OCI-LY7 (cell line): ENCODE measurements around the gene SRCAP. TPM values are rescaled to one million over a fixed set of nuclear protein-coding genes. Genes with fewer than 3 reads are reported as not detected.

Experiments
- BruUV-seq: library from RNA; stranded (reverse); fragments of 400-500 nt; replicated peaks from 2 replicates; lab custom pipeline; 2021; lab: Mats Ljungman, UMichigan
- CTCF ChIA-PET: fragments of 300-600 bp; sonication (Branson Sonifier 250); formaldehyde crosslinking; loops from one replicate; lab custom pipeline; 2022; ENCODE audit warnings: antibody characterized with exemption; ENCODE audit not compliant: unreplicated experiment; lab: Charles Lee
- POLR2A ChIA-PET: fragments of 300-600 bp; sonication (Branson Sonifier 250); formaldehyde crosslinking; loops from one replicate; lab custom pipeline; 2022; ENCODE audit warnings: antibody characterized with exemption; lab: Charles Lee
- DNase-seq: peaks from one replicate; pipeline ENCODE4 v3.0.0-alpha.2; 2015; ENCODE audit warnings: low spot score
- H2AFZ ChIP-seq: fragments of 200-600 bp; sonication (generic), shearing (Covaris generic); 2 replicates; pipeline ENCODE4 v1.6.1; 2014; ENCODE audit warnings: mild to moderate bottlenecking, antibody characterized with exemption, low read length, moderate library complexity
- H3K27ac ChIP-seq: fragments of 200-600 bp; sonication (generic); 2 replicates; pipeline ENCODE4 v1.5.1; 2014; ENCODE audit warnings: mixed run types, low read depth, mild to moderate bottlenecking, moderate library complexity, low read length, inconsistent platforms; ENCODE audit not compliant: poor library complexity, severe bottlenecking
- H3K36me3 ChIP-seq: fragments of 200-600 bp; sonication (generic); 2 replicates; pipeline ENCODE4 v1.6.1; 2014; ENCODE audit warnings: mild to moderate bottlenecking, antibody characterized with exemption, low read length, moderate library complexity, mixed read lengths; ENCODE audit not compliant: insufficient read depth
- H3K4me1 ChIP-seq: fragments of 200-600 bp; sonication (generic); 2 replicates; pipeline ENCODE4 v1.5.1; 2014; ENCODE audit warnings: mild to moderate bottlenecking, low read length; ENCODE audit not compliant: insufficient read depth, poor library complexity, severe bottlenecking
- H3K4me2 ChIP-seq: fragments of 200-600 bp; sonication (generic); 2 replicates; pipeline ENCODE4 v1.6.1; 2014; ENCODE audit warnings: mild to moderate bottlenecking, low read length
- H3K4me3 ChIP-seq: fragments of 200-600 bp; sonication (generic); 2 replicates; pipeline ENCODE4 v1.5.1; 2014; ENCODE audit warnings: mild to moderate bottlenecking, low read depth, low read length; ENCODE audit not compliant: poor library complexity, severe bottlenecking
- H3K79me2 ChIP-seq: fragments of 200-600 bp; sonication (generic); 2 replicates; pipeline ENCODE4 v1.6.1; 2016; ENCODE audit warnings: low read depth, mild to moderate bottlenecking, low read length, moderate library complexity, mixed read lengths; ENCODE audit not compliant: insufficient read depth
- H3K9me2 ChIP-seq: fragments of 200-600 bp; sonication (generic); 2 replicates; pipeline ENCODE4 v1.6.1; 2016; ENCODE audit warnings: mild to moderate bottlenecking, low read length, mixed read lengths; ENCODE audit not compliant: insufficient read depth
- H3K9me3 ChIP-seq: fragments of 200-600 bp; sonication (generic); 2 replicates; pipeline ENCODE4 v1.6.1; 2014; ENCODE audit warnings: mild to moderate bottlenecking, mixed run types, low read length, mixed read lengths
- H4K20me1 ChIP-seq: fragments of 200-600 bp; sonication (generic); 2 replicates; pipeline ENCODE4 v1.6.1; 2014; ENCODE audit warnings: mild to moderate bottlenecking, antibody characterized with exemption, low read length, moderate library complexity, mixed read lengths; ENCODE audit not compliant: insufficient read depth
- EZH2phosphoT487 ChIP-seq: fragments of 200-600 bp; sonication (generic); IDR thresholded peaks from 2 replicates; pipeline ENCODE4 v1.6.1; 2018; ENCODE audit warnings: low read depth, borderline replicate concordance, mild to moderate bottlenecking, mixed run types, antibody characterized with exemption, low read length, moderate library complexity, mixed read lengths
- intact Hi-C: fragments of 100-400 bp; cut with micrococcal nuclease; formaldehyde crosslinking; loops from one replicate; pipeline ENCODE4 v1.10.0; 2022; ENCODE audit not compliant: unreplicated experiment
- total RNA-seq, 2 experiments: library from RNA; depleted of rRNA in 1 of 2; stranded (reverse); fragments of >200 nt in 1 of 2; shearing (Covaris generic) in 1 of 2; gene quantifications; 2 replicates each; pipeline ENCODE4 v1.2.3, GENCODE V29; 2014 to 2022
- TF ChIP-seq, protein P1 (sequence below): fragments of 200-600 bp; sonication (generic); conservative IDR thresholded peaks from 2 replicates; pipeline ENCODE4 v1.5.1; 2014; ENCODE audit warnings: mild to moderate bottlenecking, antibody characterized with exemption, low read length, moderate library complexity, mixed read lengths

SRCAP gene
- total RNA-seq, 2 experiments from 2014 or later, result 41.8 to 93.7 TPM

DNA sequence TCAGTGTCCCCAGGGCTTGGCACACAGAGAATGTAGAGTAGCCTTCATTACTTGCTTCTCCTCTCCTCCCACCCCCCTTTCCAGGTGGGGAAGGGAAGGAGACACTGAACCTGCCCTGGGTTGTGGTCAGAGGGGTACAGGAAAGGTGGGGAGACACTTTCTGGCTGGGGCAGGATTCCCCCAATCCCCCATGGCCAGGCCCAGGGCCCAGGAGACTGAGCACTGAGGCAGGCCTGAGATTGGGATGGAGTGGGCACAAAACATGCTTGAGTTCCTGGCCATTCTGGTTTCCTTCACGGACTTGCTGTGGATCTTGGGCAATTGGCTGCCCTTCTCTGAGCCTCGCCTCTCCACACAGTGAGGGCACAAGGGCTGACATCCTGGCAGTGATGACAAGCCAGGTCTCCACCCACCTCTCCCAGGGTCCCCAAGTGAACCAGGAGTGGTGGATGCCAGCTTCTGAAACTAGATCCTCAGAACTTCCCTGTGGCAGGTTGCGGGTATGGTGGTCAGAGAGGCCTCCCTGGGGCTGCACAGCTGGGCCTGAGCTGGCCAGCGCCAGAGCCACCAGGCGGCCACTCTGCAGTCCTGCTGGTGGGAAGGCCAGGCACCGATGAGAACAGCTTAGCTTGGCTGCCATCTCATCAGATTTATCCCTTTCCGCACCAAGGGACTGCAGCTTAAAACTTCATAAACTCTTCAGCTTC is 78.8 kb downstream of the SRCAP start:
- H3K9me3 ChIP-seq, result no peaks in the 10 kb centered on the region
- no peaks in the 10 kb centered on the region for H3K79me2 ChIP-seq
- no peak overlapping the region for H3K27ac ChIP-seq
- H3K4me1 ChIP-seq, result no peaks in the 10 kb centered on the region
- no peaks in the 10 kb centered on the region; the same call in 1 of the 2 replicates for H4K20me1 ChIP-seq
- peaks cover 28% of the 10 kb centered on the region for H3K36me3 ChIP-seq
- no peak for DNase-seq
- CTCF ChIA-PET, result no interaction called here
- no peak overlapping the region for H3K4me2 ChIP-seq
- no TSS peak for BruUV-seq
- intact Hi-C loops, result no loop called here
- TF ChIP-seq, protein P1, sequence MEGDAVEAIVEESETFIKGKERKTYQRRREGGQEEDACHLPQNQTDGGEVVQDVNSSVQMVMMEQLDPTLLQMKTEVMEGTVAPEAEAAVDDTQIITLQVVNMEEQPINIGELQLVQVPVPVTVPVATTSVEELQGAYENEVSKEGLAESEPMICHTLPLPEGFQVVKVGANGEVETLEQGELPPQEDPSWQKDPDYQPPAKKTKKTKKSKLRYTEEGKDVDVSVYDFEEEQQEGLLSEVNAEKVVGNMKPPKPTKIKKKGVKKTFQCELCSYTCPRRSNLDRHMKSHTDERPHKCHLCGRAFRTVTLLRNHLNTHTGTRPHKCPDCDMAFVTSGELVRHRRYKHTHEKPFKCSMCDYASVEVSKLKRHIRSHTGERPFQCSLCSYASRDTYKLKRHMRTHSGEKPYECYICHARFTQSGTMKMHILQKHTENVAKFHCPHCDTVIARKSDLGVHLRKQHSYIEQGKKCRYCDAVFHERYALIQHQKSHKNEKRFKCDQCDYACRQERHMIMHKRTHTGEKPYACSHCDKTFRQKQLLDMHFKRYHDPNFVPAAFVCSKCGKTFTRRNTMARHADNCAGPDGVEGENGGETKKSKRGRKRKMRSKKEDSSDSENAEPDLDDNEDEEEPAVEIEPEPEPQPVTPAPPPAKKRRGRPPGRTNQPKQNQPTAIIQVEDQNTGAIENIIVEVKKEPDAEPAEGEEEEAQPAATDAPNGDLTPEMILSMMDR, result no peak
- TF ChIP-seq EZH2phosphoT487, result no peak
- POLR2A ChIA-PET, result no interaction called here
- H2AFZ ChIP-seq, result no peak overlapping the region
- no peak overlapping the region for H3K4me3 ChIP-seq
- H3K9me2 ChIP-seq, result no peaks in the 10 kb centered on the region

DNA sequence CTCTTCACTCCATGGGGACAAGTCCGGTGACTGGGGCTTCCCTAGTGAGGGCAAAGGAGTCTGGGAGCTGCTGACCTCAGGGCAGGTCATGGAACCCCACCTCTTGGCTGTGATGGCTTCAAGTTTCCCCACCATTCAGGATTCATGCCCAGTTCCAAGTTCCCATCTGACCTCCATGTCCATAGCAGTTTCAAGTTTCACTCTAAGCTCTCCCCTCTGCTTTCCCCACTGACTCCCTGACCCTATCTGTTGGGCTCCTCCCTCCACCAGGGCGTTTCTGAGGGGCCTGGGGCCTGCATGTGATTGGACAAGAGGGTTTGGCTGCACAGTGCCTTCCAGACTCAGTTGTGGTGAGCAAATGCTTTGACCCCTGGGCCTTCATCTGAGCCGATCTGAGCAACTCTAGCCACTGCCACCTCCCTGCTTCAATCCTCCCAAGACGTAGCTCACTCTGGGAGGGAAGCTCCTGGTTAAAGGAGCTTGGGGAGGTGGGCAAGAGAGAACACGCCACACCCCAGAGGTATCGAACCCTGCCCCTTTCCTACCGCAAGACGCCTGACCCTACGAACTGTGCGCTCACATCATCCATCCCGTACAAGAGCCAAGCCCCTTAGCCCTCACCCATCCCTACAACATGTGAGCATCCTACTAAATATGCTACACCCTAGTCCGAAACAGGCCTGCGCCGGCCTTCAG is 79.7 kb downstream of the SRCAP start:
- DNase-seq, result no peak
- H3K4me3 ChIP-seq, result no peak overlapping the region
- no peak overlapping the region for H3K4me2 ChIP-seq
- H3K4me1 ChIP-seq, result no peaks in the 10 kb centered on the region
- intact Hi-C loops, result no loop called here
- H2AFZ ChIP-seq, result no peak overlapping the region
- BruUV-seq, result no TSS peak
- no peak overlapping the region for H3K27ac ChIP-seq
- ChIA-PET CTCF (no interaction called here), POLR2A (no interaction called here)
- H4K20me1 ChIP-seq, result no peaks in the 10 kb centered on the region; the same call in 1 of the 2 replicates
- H3K36me3 ChIP-seq, result peaks cover 19% of the 10 kb centered on the region; the same call in 1 of the 2 replicates
- no peak for TF ChIP-seq EZH2phosphoT487
- TF ChIP-seq, protein P1, result no peak
- no peaks in the 10 kb centered on the region for H3K9me3 ChIP-seq
- H3K9me2 ChIP-seq, result no peaks in the 10 kb centered on the region
- no peaks in the 10 kb centered on the region for H3K79me2 ChIP-seq

DNA sequence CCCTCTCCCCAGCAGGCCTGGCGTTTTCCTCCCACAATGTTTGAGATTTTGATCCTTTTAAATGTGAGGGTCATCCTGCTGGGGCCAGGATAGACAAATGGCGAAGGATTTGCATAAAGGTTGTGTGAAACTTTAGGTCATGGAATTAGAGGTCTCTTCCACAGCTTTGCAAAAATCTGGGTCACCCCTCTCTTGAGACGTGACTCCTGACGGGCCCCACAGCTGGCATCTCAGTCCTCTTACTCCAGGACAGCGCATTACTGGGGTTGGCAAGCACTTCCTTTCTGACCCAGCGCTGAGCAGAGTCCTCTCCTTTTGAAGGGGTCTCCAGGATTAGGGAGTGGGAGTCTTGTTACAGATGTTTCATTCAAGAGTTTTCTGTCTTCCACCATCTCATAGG is 80.6 kb downstream of the SRCAP start:
- POLR2A ChIA-PET, result no interaction called here
- no peak overlapping the region for H2AFZ ChIP-seq
- intact Hi-C loops, result no loop called here
- CTCF ChIA-PET, result no interaction called here
- H3K4me3 ChIP-seq, result no peak overlapping the region
- BruUV-seq, result no TSS peak
- no peaks in the 10 kb centered on the region; the same call in 1 of the 2 replicates for H4K20me1 ChIP-seq
- TF ChIP-seq, protein P1, result no peak
- no peak for TF ChIP-seq EZH2phosphoT487
- H3K9me3 ChIP-seq, result no peaks in the 10 kb centered on the region
- H3K79me2 ChIP-seq, result no peaks in the 10 kb centered on the region
- no peak overlapping the region for H3K27ac ChIP-seq
- no peaks in the 10 kb centered on the region for H3K4me1 ChIP-seq
- H3K4me2 ChIP-seq, result no peak overlapping the region
- H3K36me3 ChIP-seq, result peaks cover 10% of the 10 kb centered on the region; the same call in 1 of the 2 replicates
- H3K9me2 ChIP-seq, result no peaks in the 10 kb centered on the region
- no peak for DNase-seq
